K562 (cell line): ENCODE measurements around the gene COL21A1.

Source experiments
- U2AF1 ChIP-seq: fragments of 200-400 bp; formaldehyde crosslinking; optimal IDR thresholded peaks from 2 replicates; pipeline ENCODE3; 2017; ENCODE audit warnings: mild to moderate bottlenecking, low read depth, low read length, moderate library complexity
- ZBED1 ChIP-seq: IDR thresholded peaks from 2 replicates; pipeline ENCODE4 v1.6.1; 2014
- TF ChIP-seq, protein P1 (sequence below), 3 experiments: IDR thresholded peaks in 2 of 3; conservative IDR thresholded peaks in 1 of 3; 2 replicates each; pipeline ENCODE4 v1.5.1; 2011 to 2012; ENCODE audit warnings: low read length in 3 of 3, mild to moderate bottlenecking in 3 of 3, control low read depth in 2 of 3, improper control_type of control experiment in 1 of 3, inconsistent platforms in 1 of 3, low read depth in 1 of 3, mixed read lengths in 1 of 3, moderate library complexity in 1 of 3; ENCODE audit not compliant: insufficient read depth in 2 of 3

DNA sequence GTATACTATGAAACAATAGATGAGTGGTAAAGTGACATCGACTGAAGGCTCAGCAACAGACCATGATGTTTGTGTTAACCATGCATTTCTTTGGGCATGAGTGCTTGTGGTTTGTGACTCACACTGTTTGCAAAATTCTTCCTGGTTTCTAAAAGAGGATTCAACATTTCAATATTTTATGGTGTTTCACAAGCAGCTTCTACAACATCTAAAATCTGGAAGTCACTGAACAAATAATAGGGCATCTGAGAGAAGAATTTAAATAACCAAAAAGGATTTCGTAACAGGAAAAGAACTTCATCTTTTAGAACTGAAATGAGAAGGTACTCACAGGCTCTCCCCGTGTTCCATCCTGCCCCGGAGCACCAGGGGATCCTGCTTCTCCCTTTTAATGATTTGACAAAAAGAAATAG, 146.2 kb downstream of the COL21A1 start:
- TF ChIP-seq ZBED1 (no peak), U2AF1 (no peak)
- TF ChIP-seq, protein P1, sequence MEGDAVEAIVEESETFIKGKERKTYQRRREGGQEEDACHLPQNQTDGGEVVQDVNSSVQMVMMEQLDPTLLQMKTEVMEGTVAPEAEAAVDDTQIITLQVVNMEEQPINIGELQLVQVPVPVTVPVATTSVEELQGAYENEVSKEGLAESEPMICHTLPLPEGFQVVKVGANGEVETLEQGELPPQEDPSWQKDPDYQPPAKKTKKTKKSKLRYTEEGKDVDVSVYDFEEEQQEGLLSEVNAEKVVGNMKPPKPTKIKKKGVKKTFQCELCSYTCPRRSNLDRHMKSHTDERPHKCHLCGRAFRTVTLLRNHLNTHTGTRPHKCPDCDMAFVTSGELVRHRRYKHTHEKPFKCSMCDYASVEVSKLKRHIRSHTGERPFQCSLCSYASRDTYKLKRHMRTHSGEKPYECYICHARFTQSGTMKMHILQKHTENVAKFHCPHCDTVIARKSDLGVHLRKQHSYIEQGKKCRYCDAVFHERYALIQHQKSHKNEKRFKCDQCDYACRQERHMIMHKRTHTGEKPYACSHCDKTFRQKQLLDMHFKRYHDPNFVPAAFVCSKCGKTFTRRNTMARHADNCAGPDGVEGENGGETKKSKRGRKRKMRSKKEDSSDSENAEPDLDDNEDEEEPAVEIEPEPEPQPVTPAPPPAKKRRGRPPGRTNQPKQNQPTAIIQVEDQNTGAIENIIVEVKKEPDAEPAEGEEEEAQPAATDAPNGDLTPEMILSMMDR (IDR thresholded peaks at IDR 0.05 in 2 of 3, conservative IDR thresholded peaks at IDR 0.05 in 1 of 3; ENCODE audit: insufficient read depth in 2 of 3, low read depth in 1 of 3, low read length in 3 of 3): no peak
